Activated CD4-positive, CD25-positive, alpha-beta regulatory T cell treated with anti-CD3 and anti-CD28 coated beads, Interleukin-2, amount 50 U/mL, for 72 hours (primary cell): ENCODE data around the gene DTX3.
A peak's percentile ranks its signal among the peaks of the same experiment; 100 is the strongest.
"Not testable (repeated sequence)": the region's sequence is repeated elsewhere in the genome, so short reads cannot be mapped to it uniquely, and the experiment has no call there.

ENCODE experiments used
- DNase-seq: peaks from one replicate; pipeline ENCODE4 v3.0.0; 2021

DTX3 gene

GRCh38 chr12:57604454-57604991, at the start of gene DTX3:
Gene DTX3 (plus strand): TSS chr12:57604824. CDS start chr12:57606518, 1,694 bp downstream.
- no peak for DNase-seq

GRCh38 chr12:57554897-57555296, 49.7 kb upstream of the DTX3 start:
- DNase-seq, result no peak

- no peak for DNase-seq
Measured at GRCh38 chr12:57558864-57559263, 45.8 kb upstream of the DTX3 start.

- DNase-seq, result no peak
Measured at GRCh38 chr12:57560516-57560915, 44.1 kb upstream of the DTX3 start.

- not testable (repeated sequence) for DNase-seq
Measured at GRCh38 chr12:57561117-57561516, 43.5 kb upstream of the DTX3 start.

GRCh38 chr12:57563358-57563757, 41.3 kb upstream of the DTX3 start:
- DNase-seq, result no peak

- DNase-seq, result no peak
Measured at GRCh38 chr12:57564178-57564740, 40.4 kb upstream of the DTX3 start.

GRCh38 chr12:57568838-57569237, 35.8 kb upstream of the DTX3 start:
- no peak for DNase-seq

GRCh38 chr12:57569858-57570257, 34.8 kb upstream of the DTX3 start:
- DNase-seq, result no peak

- DNase-seq, result not testable (repeated sequence)
Measured at GRCh38 chr12:57570438-57570837, 34.2 kb upstream of the DTX3 start.

- no peak for DNase-seq
Measured at GRCh38 chr12:57571926-57572762, 32.5 kb upstream of the DTX3 start.

GRCh38 chr12:57574795-57575194, 29.8 kb upstream of the DTX3 start:
- no peak for DNase-seq

GRCh38 chr12:57575771-57576612, 28.6 kb upstream of the DTX3 start:
- no peak for DNase-seq

GRCh38 chr12:57576613-57577160, 27.9 kb upstream of the DTX3 start:
- DNase-seq, result no peak

GRCh38 chr12:57577981-57578758, 26.5 kb upstream of the DTX3 start:
- DNase-seq, result no peak

GRCh38 chr12:57579011-57579410, 25.6 kb upstream of the DTX3 start:
- DNase-seq, result no peak

- DNase-seq, result no peak
Measured at GRCh38 chr12:57579677-57580465, 24.8 kb upstream of the DTX3 start.

- DNase-seq, result no peak
Measured at GRCh38 chr12:57580466-57580795, 24.2 kb upstream of the DTX3 start.

GRCh38 chr12:57581802-57582201, 22.8 kb upstream of the DTX3 start:
- no peak for DNase-seq

- no peak for DNase-seq
Measured at GRCh38 chr12:57582440-57582839, 22.2 kb upstream of the DTX3 start.

GRCh38 chr12:57583008-57583831, 21.4 kb upstream of the DTX3 start:
- peak; percentile 55 for DNase-seq
